ENCODE measurements around the gene HIF3A. TPM values are rescaled to one million over a fixed set of nuclear protein-coding genes. Genes with fewer than 3 reads are reported as not detected.

Gene HIF3A
- total and polyA plus RNA-seq, 2 of the 8 experiments (the other 6 are each of a cell fraction or from before 2014, with no cell fraction given): 38.6 to 38.8 TPM

DNA sequence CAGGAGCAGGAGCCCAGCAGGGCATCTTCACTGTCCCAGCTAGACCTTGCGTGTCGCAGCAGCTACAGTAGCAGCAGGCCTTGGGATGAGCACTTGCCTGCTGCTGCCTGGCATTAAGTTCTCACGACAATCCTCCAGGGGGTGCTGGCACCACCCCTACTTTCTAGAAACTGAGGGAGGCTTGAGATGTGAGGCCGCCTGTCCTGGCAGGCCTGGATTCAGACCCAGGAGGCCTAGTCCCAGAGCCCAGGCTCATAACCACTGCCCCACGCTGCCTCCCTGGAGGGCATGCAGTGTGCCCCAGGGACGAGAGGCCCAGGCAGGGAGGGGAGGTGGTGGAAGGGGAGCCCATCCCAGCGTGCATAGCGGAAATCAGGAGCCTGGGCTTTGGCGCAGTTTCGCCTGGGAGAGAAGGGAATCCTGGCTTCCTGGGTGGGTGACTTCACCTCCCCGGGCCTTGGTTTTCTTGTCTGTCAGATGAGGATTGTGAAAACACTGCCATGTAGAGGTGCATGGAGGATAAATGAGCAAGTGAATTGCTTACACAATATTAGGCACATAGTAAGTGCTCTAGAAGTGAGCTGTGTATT is 76.2 kb downstream of the HIF3A start:
- Histone ChIP-seq H2AK5ac (ENCODE audit: low read depth, low read length) (peak overlapping the region; percentile 93; the same call in 1 of the 2 replicates), H3K9me3 (ENCODE audit: insufficient read depth in 2 of 2, low read depth in 1 of 2, low read length in 1 of 2) (no peaks in the 10 kb centered on the region), H3K23ac (ENCODE audit: insufficient read length) (no peak overlapping the region), H3K23me2 (ENCODE audit: low read depth, low read length) (no peaks in the 10 kb centered on the region), H4K8ac (ENCODE audit: extremely low read depth, insufficient read depth, low read length) (no peak overlapping the region), H2BK5ac (ENCODE audit: low read depth, low read length) (peak overlapping the region; percentile 98), H3K4ac (replicated peaks; ENCODE audit: insufficient read length, low read depth, low read length) (peak overlapping the region; percentile 62), H4K20me1 (replicated peaks in 1 of 2; ENCODE audit: control insufficient read depth in 1 of 2, insufficient read depth in 2 of 2, low read length in 2 of 2) (peaks cover 3 to 10% of the 10 kb centered on the region in 2 experiments), H2BK15ac (ENCODE audit: low read length) (peak overlapping the region; percentile 84), H3K79me1 (ENCODE audit: low read depth, low read length) (peaks cover 10% of the 10 kb centered on the region), H2BK120ac (replicated peaks; ENCODE audit: low read depth, low read length) (no peak overlapping the region), H3K36me3 (ENCODE audit: control insufficient read depth in 2 of 4, insufficient read depth in 4 of 4, low read length in 3 of 4) (peaks cover 9 to 28% (median 25%) of the 10 kb centered on the region in 4 experiments), H3K56ac (replicated peaks; ENCODE audit: insufficient read length, low read depth, low read length) (no peak overlapping the region), H3K27ac (ENCODE audit: low read depth, low read length) (peak overlapping the region; percentile 81), H2BK20ac (ENCODE audit: low read length) (peak overlapping the region; percentile 82), H3K4me1 (replicated peaks in 1 of 4; ENCODE audit: control insufficient read depth in 3 of 4, insufficient read depth in 4 of 4, low read length in 3 of 4) (peaks cover 14 to 30% (median 21%) of the 10 kb centered on the region in 4 experiments), H4K5ac (ENCODE audit: insufficient read length, low read depth, low read length) (peak overlapping the region; percentile 18), H3K4me2 (ENCODE audit: insufficient read depth in 1 of 2, low read depth in 2 of 2, low read length in 2 of 2) (peak overlapping the region; percentile 59 to 73), H3K14ac (ENCODE audit: insufficient read length) (no peak overlapping the region), H4K91ac (replicated peaks; ENCODE audit: insufficient read length, low read length) (peak overlapping the region; percentile 87), H3K9ac (replicated peaks in 1 of 4; ENCODE audit: extremely low read depth in 1 of 4, low read depth in 3 of 4, low read length in 3 of 4) (peak overlapping the region in 3 of 4 experiments; percentile 14 to 52 (median 31); a peak in 5 of 7 replicates), H3K18ac (ENCODE audit: extremely low read depth, low read length) (peak overlapping the region; percentile 99), H2AFZ (ENCODE audit: low read length) (no peak overlapping the region), H3K27me3 (replicated peaks in 1 of 4; ENCODE audit: control insufficient read depth in 3 of 4, extremely low read depth in 1 of 4, insufficient read depth in 3 of 4, low read length in 3 of 4) (no peaks in the 10 kb centered on the region), H3K79me2 (ENCODE audit: control insufficient read depth in 1 of 2, insufficient read depth in 2 of 2, low read length in 2 of 2) (peaks cover 3 to 44% of the 10 kb centered on the region in 2 experiments; a peak in 3 of 4 replicates), H3K4me3 (ENCODE audit: extremely low read depth in 1 of 4, insufficient read depth in 2 of 4, low read depth in 3 of 4, low read length in 4 of 4) (peak overlapping the region in 3 of 4 experiments; percentile 3 to 27 (median 5); a peak in 4 of 8 replicates), H2BK12ac (ENCODE audit: low read depth, low read length) (peak overlapping the region; percentile 97; the same call in 1 of the 2 replicates)
- POLR2A ChIA-PET (ENCODE audit: partially characterized antibody): interaction anchor here (1.1 to 2.4 kb wide), 8 partner anchors 9 to 119 kb away, joined by 3 to 15 read pairs (median 4); no protein-coding TSS in a partner anchor
- DNase-seq (ENCODE audit: low read depth in 1 of 2, low spot score in 2 of 2): peak in 1 of 2 experiments; percentile 74
- WGBS, 2 experiments (ENCODE audit: extremely low coverage in 1 of 2, insufficient coverage in 1 of 2, insufficient read length in 1 of 2, insufficient replicate concordance in 2 of 2, low coverage in 1 of 2, low lambda C conversion rate in 2 of 2, missing lambda C conversion rate in 1 of 2): 35% methylated on average over 11 of the region's 11 CpGs; no CpG with 5 or more reads in 1 of the 2 experiments
- peak; percentile 57 for FAIRE-seq
- CTCF ChIA-PET (ENCODE audit: partially characterized antibody): interaction anchor here (0.9 to 7.5 kb wide), 17 partner anchors 9 to 356 kb away, joined by 3 to 58 read pairs (median 8); partner anchors contain the start of gene PPP5C
- TF ChIP-seq SIN3A (conservative IDR thresholded peaks at IDR 0.05 in 1 of 2, IDR thresholded peaks at IDR 0.05 in 1 of 2; ENCODE audit: low read depth in 1 of 2, low read length in 2 of 2) (0 out of 4 replicates have a peak, but pooled peaks of 1 of the 2 experiments have one; percentile 58), NRF1 (IDR thresholded peaks at IDR 0.05; ENCODE audit: low read depth, low read length) (no peak), BACH1 (IDR thresholded peaks at IDR 0.05; ENCODE audit: low read length) (no peak), RXRA (IDR thresholded peaks at IDR 0.05; ENCODE audit: insufficient read depth, low read depth, low read length) (no peak), SIRT6 (IDR thresholded peaks at IDR 0.05; ENCODE audit: low read length) (no peak), BRCA1 (IDR thresholded peaks at IDR 0.05; ENCODE audit: low read depth, low read length) (no peak), RAD21 (IDR thresholded peaks at IDR 0.05 in 1 of 2, conservative IDR thresholded peaks at IDR 0.05 in 1 of 2; ENCODE audit: low read depth in 2 of 2, low read length in 2 of 2) (peak in 1 of 2 experiments; percentile 48; a peak in 2 of 4 replicates), MAX (IDR thresholded peaks at IDR 0.05) (peak; percentile 9; the same call in 1 of the 2 replicates), E2F6 (IDR thresholded peaks at IDR 0.05) (no peak), EZH2 (IDR thresholded peaks at IDR 0.05; ENCODE audit: low read depth, low read length, severe bottlenecking) (no peak)

All from H1 (cell line).